ENCODE data around the gene PRSS57.
"Not testable (repeated sequence)": the region's sequence is repeated elsewhere in the genome, so short reads cannot be mapped to it uniquely, and the experiment has no call there.

The PRSS57 gene

DNA sequence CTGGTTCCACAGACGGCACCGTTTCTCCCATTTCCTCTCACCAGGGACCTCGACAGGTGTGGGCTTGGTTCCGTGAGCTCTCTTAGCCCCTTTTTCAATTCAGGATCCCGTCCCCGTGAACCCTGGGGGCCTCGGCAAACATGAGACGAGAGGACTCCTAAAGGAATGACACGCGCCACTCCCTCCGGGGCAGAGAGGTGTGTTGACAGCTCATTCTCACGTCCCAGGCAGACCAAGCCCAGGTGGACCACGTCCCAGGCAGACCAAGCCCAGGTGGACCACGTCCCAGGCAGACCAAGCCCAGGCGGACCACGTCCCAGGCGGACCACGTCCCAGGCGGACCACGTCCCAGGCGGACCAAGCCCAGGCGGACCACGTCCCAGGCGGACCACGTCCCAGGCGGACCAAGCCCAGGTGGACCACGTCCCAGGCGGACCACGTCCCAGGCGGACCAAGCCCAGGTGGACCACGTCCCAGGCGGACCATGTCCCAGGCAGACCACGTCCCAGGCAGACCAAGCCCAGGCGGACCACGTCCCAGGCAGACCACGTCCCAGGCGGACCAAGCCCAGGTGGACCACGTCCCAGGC lies 28.2 kb downstream of the PRSS57 start:
- not testable (repeated sequence) for DNase-seq

DNA sequence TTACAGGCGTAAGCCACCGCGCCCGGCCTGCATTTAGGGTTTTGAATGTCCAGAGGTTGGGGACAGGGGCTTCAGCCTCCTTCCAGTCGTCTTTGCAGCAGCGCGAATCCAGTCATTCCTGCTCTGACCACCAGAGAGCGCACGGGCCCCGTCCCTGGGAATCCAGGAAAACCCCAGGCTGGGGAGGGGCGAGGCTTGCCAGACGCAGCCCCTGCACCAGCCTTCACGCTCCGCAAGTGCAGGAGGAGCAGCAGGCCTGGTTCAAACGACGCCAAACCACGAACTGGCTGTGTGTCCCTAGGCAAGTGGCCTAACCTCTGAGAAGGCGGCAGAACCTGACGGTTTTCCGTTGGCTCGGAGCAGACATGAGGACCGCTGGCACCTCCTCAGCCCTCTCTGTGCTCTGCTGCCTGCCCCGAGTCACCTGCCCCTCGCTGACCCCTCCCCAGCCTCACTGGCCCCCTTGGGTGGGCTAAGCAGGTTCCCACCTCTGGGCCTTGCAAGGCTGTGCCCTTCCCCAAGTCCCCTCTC lies 30.3 kb downstream of the PRSS57 start:
- peak; percentile 84 for DNase-seq

DNA sequence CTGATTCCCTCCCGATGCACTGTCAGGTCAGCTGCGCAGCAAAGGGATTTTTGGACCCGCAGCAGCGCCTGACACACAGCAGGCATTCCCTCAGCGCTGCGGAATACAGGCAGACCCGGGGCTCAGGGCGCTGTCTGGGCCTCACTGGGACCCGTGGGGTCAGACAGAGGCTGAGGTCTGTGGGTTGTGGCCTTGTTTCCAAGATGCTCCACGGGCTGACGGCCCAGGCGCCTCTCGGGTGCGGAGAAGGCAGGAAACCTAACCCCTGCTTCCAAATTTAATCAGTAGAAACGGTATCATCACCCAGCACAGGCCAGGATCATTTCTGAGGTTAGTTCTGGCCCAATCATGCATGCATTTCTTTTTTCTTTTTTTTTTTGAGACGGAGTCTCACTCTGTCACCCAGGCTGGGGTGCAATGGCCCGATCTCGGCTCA lies 31.6 kb downstream of the PRSS57 start:
- no peak for DNase-seq

DNA sequence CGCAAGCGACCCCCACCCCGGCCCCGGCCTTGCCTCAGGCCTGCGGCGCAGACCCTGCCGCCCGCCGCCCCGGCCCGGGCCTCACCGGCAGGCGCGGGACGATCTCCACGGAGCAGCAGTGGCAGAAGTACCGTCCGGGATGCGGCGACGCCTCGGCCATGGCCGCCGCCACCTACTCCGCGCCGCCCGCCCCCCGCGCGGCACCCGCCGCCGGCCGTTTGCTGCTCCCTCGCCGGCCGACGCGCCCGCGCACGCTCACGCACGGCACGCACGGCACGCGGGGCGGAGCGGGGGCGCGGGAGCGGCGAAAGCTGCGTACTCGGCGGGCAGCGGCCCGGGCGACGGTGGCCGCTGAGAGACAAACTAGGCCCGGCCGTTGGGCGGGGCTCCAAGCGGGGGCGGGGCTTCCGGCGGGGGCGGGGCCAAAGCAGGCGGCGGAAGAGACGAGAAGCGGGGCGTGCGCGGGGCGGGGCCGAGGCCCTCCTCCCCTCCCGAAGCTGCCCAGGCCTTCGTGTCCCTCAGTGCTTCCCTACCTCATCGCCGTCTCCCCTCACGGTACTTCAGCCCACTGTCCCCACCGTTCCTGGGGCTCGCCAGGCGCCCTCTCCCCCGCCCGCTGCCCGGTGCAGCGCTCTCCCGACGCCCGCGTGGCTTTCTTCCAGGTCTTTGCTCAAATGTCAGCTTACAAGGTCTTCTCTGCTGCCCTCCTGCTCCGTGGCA lies 32.1 kb downstream of the PRSS57 start, which contains the start of gene RNF126:
TSS of gene RNF126 (minus strand) at position 253 of the 720 bp plus-strand sequence. CDS start at position 160, 93 bp downstream.
- DNase-seq = peak; percentile 92

DNA sequence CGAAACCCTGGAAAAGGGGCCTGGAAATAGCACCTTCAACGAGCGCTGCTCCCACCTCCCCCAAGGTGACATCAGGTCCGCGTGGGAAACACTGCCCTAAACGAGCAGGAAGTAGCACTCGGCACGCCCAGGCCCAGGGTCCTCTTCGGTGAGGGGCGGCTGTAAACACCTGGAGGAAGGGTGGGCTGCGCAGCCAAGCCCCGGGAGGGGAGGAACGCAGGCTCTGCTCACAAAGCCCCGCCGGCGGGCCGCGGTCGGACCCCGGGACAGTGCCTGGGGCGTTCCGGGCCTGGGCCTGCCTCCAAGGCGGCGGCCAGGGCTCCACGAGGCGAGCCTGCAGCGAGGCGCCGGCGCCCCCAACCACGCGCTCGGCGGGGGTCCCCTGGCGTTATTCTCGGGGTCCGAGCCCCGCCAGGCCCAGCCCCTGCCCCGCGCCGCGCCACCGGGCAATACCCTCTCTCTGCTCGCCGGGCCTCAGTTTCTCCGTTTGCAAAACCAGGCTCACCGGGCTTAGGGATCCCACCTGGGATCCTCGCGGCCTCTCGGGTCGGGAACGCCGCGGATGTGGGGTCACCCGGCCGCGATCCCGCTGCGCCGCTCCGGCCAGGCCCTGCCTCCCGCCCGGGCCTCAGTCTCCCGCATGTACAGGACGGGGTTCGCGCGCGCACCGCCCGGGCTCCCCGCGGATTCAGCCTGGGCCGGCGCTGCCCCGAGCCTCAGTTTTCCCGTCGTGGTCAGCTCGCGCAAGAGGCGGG lies 32.9 kb downstream of the PRSS57 start:
- no peak for DNase-seq

DNA sequence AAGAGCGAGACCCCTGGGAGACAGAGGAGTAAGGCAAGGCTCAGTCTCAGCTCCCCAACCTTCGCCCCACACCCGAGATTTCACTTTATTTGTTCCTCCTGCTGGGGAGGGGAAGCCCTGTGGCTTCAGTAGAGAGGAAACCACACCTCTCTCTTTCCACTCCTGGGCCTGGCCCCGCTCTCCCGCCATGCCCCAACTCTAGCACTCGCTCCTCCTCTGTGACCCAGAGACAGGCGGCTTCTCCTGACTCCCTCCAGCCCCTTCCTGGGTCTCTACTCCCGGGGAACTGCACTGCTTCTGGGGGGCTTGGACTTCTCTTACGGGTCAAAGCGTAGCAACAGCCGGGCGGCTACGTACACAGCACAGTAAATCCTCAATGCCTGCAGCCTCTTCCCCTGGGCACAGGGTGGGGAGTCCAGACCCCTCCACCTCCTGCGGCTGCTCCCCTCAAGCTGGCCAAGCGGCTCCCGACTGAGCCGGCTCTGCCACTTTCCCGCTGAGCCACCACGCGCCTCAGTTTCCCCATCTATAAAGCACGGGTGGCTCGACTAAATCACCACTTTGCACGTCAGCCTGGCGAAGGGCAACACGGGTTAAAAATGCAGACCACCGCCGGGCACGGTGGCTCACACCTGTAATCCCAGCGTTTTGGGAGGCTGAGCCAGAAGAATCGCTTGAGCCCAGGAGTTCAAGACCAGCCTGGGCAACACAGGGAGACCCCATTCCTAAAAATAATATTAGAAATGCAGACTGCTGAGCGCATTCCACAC lies 33.6 kb downstream of the PRSS57 start:
- DNase-seq = no peak

DNA sequence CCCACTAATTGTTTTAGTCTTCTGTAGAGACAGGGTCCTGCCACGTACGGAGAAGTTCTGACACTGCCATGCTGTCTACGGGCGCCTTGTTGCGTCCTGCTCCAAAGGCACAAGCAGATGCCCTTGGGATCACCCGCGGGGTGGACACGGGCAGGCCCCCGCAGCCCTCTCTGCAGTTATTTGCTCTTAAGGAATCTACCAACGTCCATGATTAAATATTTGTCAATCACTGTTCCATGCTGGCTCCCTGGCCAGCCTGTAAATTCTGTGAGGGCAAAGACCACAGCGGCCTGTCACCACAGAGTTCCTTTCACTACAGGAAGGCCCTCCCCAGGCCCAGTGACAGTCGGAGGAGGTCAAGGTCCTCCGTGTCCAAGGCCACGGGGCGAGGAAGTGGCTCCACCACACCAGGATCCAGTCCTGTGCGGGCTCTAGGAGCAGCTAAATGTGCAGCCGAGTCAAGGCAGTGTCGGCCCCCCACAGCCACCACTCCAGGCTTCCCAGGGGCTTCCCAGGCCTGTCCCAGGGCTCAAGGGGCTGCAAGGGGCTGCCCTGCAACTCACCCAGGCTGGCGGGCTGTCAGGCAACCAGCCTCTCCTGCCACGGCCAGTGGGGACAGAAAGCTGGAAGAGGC lies 34.3 kb downstream of the PRSS57 start:
- DNase-seq = no peak

DNA sequence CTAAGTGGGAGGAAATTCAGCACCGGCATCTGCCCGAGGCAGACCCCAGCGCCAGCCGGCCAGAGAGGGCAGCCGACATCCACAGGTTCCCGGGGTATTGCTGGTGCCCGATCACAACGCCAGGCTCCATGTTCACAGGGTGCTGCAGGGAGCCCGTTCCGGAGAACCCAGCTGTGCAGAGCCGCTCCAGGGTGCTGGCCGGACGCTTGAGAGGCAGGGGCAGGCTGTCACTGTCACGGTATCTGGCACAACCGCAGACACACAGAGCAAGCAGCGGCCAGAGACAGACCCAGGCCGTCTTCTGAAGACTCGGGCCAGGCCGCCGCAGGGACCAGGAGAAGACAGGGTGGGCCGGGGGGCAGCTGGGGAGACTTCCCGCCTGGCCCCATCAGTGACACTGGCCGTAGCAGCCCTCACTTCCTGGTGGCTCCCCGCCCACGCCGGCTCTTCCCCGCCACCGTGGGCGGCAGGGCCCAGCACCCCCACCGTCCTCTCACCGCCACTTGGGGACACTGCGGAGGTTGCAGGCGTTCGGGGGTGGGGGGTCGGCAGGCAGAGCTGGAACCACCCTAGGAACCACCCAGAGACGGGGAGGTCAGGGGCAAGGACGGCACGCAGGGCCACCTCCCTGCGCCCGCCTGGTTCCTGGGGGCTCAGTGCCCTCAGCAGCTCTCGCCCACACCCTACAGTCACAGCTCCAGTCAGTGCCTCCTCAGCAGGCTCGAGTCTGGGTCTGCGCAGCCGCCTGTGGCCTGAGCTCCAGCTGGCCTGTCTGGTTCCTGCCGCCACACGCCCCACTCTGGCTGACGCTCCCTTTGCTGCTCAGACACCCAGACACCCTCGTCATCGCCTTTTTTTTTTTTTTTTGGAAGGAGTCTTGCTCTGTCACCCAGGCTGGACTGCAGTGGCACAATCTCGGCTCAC lies 36.1 kb downstream of the PRSS57 start:
- DNase-seq = no peak

DNA sequence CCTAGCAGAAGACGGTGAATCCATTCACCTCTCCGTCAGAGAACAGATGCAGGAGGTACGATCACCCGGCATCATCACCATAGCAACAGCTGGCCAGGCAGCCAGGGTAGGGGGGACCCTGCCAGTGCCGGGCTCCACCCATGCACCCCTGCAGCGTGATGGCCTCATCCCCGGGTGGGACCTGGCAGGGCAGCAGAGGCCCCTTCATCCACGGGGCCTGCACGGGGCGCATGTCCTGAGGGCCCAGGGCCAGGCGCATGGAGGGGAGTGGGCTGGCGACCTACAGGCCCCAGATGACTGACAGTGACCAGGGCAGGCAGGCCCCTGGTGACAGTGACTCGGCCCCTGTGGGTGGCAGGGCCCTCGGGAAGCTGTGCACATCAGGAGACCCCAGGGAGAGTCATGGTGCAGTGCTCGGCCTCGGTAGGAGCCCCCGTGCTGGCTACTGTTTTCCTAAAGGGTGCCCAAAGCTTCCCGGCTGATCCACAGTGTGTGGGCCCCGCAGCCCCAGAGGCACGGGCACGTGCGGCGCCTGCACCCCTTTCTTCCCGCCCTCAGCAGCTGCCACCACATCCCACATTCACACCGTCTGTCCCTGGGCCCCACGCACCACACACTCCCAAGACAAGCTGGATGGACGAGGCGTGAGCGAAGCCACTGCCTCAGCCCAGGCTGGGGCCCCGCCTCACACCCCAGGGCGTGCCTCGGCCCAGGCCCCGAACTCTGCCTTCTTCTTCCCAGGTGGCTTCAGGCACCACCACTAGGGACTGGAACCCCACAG lies 37.0 kb downstream of the PRSS57 start:
- DNase-seq = no peak

DNA sequence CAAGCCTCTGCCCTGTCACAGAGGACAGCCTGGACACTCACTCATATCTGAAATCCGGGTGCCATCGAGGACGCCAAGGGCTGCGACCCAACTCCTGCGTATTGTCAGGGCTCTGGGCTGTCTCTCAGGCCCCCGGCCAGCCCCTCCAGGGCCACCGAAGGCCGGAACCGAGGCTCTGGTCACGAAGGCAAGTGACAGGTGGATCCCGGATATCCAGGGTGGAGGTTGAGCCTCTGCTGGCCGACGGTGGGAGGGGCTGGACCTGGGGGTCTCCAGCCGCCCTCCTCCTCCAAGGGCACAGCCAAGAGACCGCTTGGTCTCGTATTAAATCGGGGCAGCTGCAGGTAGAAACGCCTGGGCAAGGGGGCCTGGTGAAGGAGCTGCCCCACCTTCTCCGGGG lies 37.6 kb downstream of the PRSS57 start:
- DNase-seq = no peak

DNA sequence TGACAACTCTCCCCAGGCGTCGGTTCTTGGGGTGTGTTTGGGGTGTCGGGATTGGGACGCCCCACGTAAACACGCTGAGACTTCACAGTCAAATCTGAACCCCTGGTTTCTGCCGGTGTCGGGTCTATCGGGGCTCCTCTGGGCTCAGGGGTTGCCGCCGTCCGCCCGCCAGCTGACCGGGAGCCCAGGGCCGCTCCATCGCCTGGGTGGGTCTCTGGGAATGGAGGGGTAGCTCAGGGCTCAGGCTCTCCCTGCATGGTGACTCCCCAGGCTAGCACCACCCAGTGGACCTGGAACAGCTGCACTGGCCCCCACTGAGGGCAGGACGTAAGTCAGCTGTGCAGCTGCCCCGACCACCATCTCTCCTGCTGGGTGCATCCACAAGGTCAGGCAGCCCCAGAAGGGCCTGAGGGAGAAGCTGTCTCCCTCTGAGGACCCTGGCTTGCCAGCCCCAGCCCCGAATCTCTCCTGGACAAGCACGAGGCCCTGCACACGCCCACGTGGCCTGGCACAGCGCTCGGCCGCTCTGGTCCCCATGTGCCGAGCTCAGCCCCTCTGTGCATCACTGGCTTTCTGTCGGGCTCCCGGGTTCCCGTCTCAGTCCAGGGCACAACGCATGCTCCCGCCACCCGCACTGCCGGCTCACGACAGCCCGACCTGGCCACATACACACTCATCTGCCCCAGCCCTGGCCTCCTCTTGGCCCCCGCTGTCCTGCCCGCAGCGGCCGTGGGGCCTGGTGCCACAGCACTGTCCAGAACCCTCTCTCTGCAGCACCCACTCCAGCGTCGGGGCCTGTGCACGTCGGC lies 38.3 kb downstream of the PRSS57 start:
- no peak for DNase-seq

DNA sequence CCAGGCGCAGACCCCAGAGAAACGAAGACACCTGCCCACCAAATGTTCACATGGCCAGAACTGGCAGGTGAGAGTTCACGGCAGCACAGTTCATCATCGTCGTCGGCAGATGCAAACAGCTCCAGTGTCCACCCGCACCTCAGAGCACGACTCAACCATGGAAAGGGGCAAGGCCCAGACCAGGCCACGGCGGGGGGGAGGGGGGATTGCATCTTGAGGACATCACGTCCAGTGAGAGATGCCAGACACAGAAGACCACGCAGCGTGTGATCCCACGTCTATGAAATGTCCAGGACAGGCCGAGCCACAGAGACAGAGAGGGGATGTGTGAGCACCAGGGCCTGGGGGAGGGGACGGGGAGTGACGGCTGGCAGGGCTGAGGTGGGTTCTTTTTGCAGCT lies 39.6 kb downstream of the PRSS57 start:
- no peak for DNase-seq

DNA sequence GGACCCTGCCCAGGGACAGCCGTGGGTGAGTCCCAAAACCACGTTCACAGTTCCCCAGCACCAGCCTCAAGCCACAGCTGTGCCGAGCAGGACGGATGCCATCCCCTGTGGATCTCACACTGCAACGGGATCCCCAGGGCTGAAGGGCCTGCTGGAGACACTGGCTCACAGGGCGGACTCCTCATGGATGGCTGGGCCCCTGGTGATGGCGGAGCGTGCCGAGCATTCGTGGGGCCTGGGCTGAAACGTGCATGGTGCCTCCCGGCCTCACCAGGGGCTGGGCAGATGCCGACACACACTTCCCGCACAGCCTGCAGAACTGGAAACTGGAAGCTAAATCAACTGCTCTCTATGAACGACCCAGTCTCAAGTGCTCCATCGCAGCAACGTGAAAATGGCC lies 41.8 kb downstream of the PRSS57 start:
- no peak for DNase-seq

DNA sequence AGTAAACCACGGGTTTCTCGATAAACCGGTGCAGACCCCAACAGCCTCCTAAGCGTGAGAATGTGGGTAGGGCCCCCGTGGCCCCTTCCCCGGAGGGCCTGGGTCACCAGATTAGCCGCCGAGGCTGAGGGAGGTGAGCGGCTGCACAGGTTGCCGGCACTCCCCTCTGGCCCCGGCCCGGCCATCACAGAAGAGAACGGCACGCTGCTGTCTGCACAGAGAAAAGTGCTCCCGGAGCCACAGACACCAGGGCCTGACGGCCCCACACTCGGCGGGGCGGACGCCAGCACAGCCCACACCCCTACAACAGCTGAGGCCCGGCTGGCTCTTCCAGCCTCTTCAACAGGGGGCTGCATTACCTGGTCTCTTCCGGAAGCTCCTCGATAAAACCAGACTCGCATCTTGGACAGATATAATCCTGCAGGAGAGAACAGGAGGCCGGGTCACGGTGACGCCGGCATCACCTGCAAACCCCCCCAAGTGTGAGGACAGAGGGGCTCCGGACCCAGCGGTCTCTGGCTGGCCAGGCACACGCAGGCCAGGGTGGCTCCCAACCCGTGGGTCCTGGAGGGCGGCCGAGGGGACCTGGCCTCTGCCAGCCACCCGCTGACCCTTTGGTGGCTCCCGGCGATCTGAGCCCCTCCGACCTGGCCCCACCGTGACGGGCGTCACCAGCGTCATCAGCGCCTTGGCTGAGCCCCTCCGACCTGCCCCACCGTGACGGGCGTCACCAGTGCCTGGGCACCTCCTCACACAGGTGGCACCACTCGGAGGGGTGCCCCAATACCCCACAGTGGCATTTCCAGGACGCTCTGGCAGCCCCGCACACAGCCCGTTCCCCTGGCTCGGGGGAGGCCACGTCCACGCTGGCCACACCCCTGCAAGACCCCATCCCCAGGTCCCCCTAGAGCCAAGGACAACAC lies 42.5 kb downstream of the PRSS57 start:
- no peak for DNase-seq

DNA sequence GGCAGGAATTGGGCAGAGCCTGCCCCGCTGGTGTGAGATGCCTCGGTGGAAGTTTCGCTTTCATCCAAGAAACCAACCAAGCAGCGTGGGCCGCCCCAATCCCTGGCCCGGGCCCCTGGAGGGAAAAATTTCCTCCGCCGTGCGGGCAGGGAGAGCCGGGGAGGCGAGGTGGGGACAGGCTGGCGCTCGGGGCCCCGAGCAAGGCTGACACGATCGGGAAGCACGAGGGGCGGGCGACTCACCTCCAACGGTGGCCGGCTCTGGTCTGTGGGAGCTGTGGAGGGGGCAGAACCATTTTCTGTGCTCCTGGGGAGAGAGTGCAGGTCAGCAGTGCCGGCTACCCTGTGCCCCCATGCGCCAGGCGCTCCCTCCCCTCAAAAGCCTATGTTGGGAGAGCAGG lies 43.3 kb downstream of the PRSS57 start:
- DNase-seq = no peak

DNA sequence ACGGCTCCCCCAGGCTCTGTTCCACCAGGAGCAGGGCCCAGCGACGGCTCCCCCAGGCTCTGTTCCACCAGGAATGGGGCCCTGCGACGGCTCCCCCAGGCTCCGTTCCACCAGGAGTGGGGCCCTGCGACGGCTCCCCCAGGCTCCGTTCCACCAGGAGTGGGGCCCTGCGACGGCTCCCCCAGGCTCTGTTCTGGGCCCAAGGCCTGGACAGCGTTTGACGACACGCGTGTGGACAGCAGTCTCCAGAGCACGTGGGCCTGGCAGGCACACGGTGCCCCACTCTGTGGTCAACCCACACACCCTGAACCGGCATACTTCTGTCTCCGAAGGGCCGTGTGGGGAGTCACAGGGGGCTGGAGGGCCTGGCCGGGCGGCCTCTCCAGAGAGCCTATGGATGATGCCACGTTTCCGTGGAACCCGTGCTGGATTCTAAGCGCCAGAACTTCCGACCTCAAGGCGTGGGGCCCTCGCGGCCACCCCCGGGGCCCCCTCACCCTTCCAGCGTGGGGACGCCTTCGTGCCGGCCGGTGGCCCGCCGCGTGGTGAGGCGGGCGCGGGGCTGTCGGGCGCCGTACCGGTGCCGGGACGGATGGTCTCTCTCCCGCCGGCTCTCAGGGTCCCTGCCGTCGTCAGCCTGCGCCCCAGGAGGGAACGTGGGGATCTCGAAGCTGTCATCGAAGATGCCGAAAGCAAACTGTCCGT lies 44.0 kb downstream of the PRSS57 start:
- DNase-seq = no peak

DNA sequence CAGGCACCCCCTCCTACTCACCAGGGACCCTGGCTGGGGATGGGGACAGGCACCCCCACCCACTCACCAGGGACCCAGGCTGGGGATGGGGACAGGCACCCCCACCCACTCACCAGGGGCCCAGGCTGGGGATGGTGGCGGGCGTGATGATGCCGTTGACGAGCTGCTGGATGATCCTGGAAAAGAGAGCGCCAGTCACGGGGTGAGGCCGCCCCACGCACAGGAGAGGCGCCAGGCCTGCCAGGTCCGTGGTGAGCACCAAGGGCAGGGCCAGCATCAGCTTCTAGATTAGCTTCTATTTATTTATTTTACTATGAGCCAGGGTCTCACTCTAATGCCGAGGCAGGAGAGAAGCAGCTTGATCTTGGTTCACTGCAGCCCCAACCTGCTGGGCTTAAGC lies 45.1 kb downstream of the PRSS57 start:
- no peak for DNase-seq
